ENCODE results near the gene SELENOK.

Gene SELENOK

DNA sequence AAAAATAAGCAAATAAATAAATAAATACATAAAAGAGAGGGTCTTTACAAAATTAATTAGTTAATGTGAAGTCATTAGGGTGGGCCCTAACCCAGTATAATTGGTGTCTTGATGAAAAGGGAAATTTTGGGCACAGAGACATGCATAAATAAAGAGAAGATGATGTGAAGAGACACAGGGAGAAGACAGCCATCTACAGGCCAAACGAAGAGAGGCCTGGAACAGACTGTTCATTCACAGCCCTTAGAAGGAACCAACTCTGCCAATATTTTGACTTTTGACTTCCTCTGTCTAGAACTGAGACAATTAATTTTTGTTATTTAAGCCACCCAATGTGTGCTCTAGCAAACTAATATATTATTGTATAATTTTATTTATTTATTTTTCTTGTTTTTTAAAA, 29.6 kb upstream of the SELENOK start:
- Histone ChIP-seq H3K27ac (ENCODE audit: insufficient read depth, low read length, poor library complexity, severe bottlenecking) (no peak overlapping the region), H3K27me3 (replicated peaks; ENCODE audit: control insufficient read depth, insufficient read depth, low read length, poor library complexity, severe bottlenecking) (peaks cover 6% of the 10 kb centered on the region), H3K9me3 (ENCODE audit: control insufficient read depth, low read length) (no peaks in the 10 kb centered on the region), H3K4me1 (ENCODE audit: control insufficient read depth, insufficient read depth, low read length, poor library complexity, severe bottlenecking) (no peaks in the 10 kb centered on the region), H3K4me3 (ENCODE audit: insufficient read depth, low read depth, low read length, poor library complexity, severe bottlenecking) (no peak overlapping the region), H3K36me3 (ENCODE audit: control insufficient read depth, insufficient read depth, low read length) (no peaks in the 10 kb centered on the region)
- no peak for DNase-seq

DNA sequence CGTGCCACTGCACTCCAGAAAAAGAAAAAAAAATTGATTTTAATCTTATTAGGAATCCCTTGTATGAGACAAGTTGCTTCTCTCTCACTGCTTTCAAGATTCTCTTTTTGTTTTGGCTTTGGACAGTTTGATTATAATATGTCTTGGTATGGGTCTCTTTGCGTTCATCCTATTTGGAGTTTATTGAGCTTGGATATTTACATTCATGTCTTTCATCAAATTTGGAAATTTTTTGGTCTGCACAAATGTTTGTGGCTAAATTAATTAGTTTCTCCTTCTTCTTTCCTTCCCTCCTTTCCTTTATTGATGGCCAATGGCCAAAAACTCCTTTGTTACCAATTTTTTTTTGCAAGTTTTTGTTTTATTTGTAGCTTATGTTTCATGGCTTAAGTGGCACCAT, 28.1 kb upstream of the SELENOK start:
- no peaks in the 10 kb centered on the region for H3K9me3 ChIP-seq (ENCODE audit: control insufficient read depth, low read length)
- no peak overlapping the region for H3K4me3 ChIP-seq (ENCODE audit: insufficient read depth, low read depth, low read length, poor library complexity, severe bottlenecking)
- no peak for DNase-seq
- H3K4me1 ChIP-seq (ENCODE audit: control insufficient read depth, insufficient read depth, low read length, poor library complexity, severe bottlenecking): no peaks in the 10 kb centered on the region
- no peaks in the 10 kb centered on the region for H3K36me3 ChIP-seq (ENCODE audit: control insufficient read depth, insufficient read depth, low read length)
- H3K27ac ChIP-seq (ENCODE audit: insufficient read depth, low read length, poor library complexity, severe bottlenecking): no peak overlapping the region
- peaks cover 6% of the 10 kb centered on the region for H3K27me3 ChIP-seq (replicated peaks; ENCODE audit: control insufficient read depth, insufficient read depth, low read length, poor library complexity, severe bottlenecking)

DNA sequence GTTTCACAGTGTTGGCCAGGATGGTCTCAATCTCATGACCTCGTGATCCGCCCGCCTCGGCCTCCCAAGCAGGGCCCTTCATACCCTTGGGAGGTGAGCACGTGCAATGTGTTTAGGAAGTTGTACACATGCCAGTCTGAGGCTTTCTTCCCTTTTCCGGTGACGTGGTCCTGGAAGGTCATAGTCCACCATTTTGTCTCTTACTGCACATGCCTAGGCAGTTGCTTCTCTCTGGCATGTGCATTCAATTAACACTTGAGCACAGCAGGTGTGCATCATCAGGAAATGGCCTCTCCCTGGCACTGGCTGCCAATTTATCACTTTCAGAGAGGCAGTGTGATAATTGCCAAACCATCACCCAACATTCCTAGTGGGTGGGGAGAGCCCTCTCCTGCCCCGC, 21.7 kb upstream of the SELENOK start:
- H3K27me3 ChIP-seq (replicated peaks; ENCODE audit: control insufficient read depth, insufficient read depth, low read length, poor library complexity, severe bottlenecking): peaks cover 3% of the 10 kb centered on the region
- no peak overlapping the region for H3K27ac ChIP-seq (ENCODE audit: insufficient read depth, low read length, poor library complexity, severe bottlenecking)
- no peaks in the 10 kb centered on the region for H3K9me3 ChIP-seq (ENCODE audit: control insufficient read depth, low read length)
- H3K4me1 ChIP-seq (ENCODE audit: control insufficient read depth, insufficient read depth, low read length, poor library complexity, severe bottlenecking): no peaks in the 10 kb centered on the region
- H3K36me3 ChIP-seq (ENCODE audit: control insufficient read depth, insufficient read depth, low read length): no peaks in the 10 kb centered on the region
- H3K4me3 ChIP-seq (ENCODE audit: insufficient read depth, low read depth, low read length, poor library complexity, severe bottlenecking): no peak overlapping the region
- DNase-seq: no peak

DNA sequence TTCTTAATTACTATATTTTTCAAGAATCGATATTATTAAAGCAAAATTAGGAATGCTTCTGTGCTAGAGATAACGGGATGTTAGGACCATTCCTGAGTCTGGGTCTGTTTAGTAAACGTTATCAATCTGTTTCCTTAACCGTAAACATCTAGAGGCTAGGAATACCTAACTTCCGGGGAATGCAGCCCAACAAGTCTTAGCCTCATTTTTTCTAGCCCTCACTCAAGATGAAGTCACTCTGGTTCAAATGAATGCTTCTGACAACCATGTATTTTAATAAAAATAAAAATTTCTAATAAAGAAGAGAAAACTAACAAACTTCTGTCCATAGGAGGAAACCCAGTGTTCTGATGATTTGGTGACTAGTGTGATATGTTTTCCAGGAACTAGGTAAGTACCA, 11.1 kb upstream of the SELENOK start:
- H3K27ac ChIP-seq (ENCODE audit: insufficient read depth, low read length, poor library complexity, severe bottlenecking): no peak overlapping the region
- no peak for DNase-seq
- H3K27me3 ChIP-seq (replicated peaks; ENCODE audit: control insufficient read depth, insufficient read depth, low read length, poor library complexity, severe bottlenecking): no peaks in the 10 kb centered on the region
- no peaks in the 10 kb centered on the region for H3K4me1 ChIP-seq (ENCODE audit: control insufficient read depth, insufficient read depth, low read length, poor library complexity, severe bottlenecking)
- H3K4me3 ChIP-seq (ENCODE audit: insufficient read depth, low read depth, low read length, poor library complexity, severe bottlenecking): no peak overlapping the region
- no peaks in the 10 kb centered on the region for H3K36me3 ChIP-seq (ENCODE audit: control insufficient read depth, insufficient read depth, low read length)
- H3K9me3 ChIP-seq (ENCODE audit: control insufficient read depth, low read length): no peaks in the 10 kb centered on the region

DNA sequence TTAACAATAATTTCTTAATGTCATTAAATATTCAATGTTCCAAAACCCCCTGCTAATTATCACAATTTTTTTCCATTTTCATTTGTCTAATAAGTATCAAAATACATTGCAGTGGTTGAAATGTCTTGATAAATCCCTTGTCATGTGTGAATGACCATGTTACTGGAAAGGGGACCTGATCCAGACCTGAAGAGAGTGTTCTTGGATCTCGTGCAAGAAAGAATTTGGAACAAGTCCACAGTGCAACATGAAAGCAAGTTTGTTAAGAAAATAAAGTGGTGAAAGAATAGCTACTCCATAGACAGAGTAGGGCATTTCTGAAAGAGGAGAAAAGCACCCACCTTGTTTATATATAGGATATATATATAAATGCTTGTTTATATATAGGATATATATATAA, 10.4 kb upstream of the SELENOK start:
- Histone ChIP-seq H3K9me3 (ENCODE audit: control insufficient read depth, low read length) (no peaks in the 10 kb centered on the region), H3K27me3 (replicated peaks; ENCODE audit: control insufficient read depth, insufficient read depth, low read length, poor library complexity, severe bottlenecking) (no peaks in the 10 kb centered on the region), H3K4me1 (ENCODE audit: control insufficient read depth, insufficient read depth, low read length, poor library complexity, severe bottlenecking) (no peaks in the 10 kb centered on the region), H3K4me3 (ENCODE audit: insufficient read depth, low read depth, low read length, poor library complexity, severe bottlenecking) (no peak overlapping the region), H3K27ac (ENCODE audit: insufficient read depth, low read length, poor library complexity, severe bottlenecking) (no peak overlapping the region), H3K36me3 (ENCODE audit: control insufficient read depth, insufficient read depth, low read length) (no peaks in the 10 kb centered on the region)
- no peak for DNase-seq

DNA sequence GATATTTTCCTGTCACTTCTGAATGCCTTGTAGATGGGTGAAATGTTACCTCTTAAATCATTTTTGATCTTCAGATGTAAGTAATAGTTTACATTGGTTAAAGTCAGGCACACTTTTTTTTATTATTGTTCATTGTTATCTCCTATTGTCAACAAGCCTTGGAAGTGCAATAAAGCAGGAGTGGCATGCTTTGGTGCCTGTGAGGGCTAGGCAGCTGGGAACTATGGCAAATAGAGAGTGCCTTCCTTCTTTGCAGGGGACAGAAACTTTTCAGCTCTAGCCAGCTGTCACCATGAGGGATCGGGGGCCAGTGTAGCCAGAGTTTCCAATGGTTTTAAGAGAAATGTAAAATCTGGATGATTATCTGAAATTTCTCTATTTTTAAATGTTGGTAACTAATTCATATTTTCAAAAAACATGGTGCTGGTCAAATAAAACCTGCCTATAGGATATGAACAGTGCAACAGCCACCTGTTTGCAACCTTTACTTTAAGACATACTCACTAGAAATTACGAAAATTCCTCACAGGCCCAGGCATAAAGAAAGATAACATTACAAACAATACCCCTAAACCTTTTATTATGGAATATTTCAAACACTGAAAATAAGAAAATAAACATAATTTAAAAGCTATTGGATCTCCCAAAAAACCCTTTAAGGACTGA, 9.1 kb upstream of the SELENOK start:
- no peaks in the 10 kb centered on the region for H3K4me1 ChIP-seq (ENCODE audit: control insufficient read depth, insufficient read depth, low read length, poor library complexity, severe bottlenecking)

DNA sequence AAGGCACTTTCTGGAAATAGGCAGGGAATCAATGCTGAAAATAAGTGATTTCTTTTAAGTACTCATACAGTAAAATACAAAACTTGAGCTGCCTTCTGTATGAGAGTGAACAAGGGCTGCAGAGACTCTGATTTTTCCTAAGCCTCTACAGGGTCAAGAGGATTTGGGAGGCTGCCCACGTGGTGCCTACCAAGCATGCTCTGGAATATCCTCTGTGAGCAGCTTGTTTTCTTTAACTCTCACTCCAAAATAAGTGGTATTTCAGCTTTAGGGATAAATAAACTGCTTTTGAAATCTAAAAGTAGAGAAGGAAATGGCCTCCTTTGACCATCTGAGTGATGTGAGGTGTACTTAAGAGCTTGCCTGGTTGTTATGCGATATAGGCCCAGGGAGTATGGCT, 8.1 kb upstream of the SELENOK start:
- H3K27me3 ChIP-seq (replicated peaks; ENCODE audit: control insufficient read depth, insufficient read depth, low read length, poor library complexity, severe bottlenecking): no peaks in the 10 kb centered on the region
- H3K36me3 ChIP-seq (ENCODE audit: control insufficient read depth, insufficient read depth, low read length): no peaks in the 10 kb centered on the region
- H3K4me3 ChIP-seq (ENCODE audit: insufficient read depth, low read depth, low read length, poor library complexity, severe bottlenecking): no peak overlapping the region
- H3K27ac ChIP-seq (ENCODE audit: insufficient read depth, low read length, poor library complexity, severe bottlenecking): no peak overlapping the region
- no peaks in the 10 kb centered on the region for H3K4me1 ChIP-seq (ENCODE audit: control insufficient read depth, insufficient read depth, low read length, poor library complexity, severe bottlenecking)
- no peaks in the 10 kb centered on the region for H3K9me3 ChIP-seq (ENCODE audit: control insufficient read depth, low read length)
- no peak for DNase-seq

More for the DNA sequence above, 9.1 kb upstream of the SELENOK start:
- H3K27me3 ChIP-seq (replicated peaks; ENCODE audit: control insufficient read depth, insufficient read depth, low read length, poor library complexity, severe bottlenecking): no peaks in the 10 kb centered on the region
- H3K9me3 ChIP-seq (ENCODE audit: control insufficient read depth, low read length): no peaks in the 10 kb centered on the region
- H3K4me3 ChIP-seq (ENCODE audit: insufficient read depth, low read depth, low read length, poor library complexity, severe bottlenecking): no peak overlapping the region
- H3K36me3 ChIP-seq (ENCODE audit: control insufficient read depth, insufficient read depth, low read length): no peaks in the 10 kb centered on the region
- no peak for DNase-seq
- H3K27ac ChIP-seq (ENCODE audit: insufficient read depth, low read length, poor library complexity, severe bottlenecking): no peak overlapping the region

DNA sequence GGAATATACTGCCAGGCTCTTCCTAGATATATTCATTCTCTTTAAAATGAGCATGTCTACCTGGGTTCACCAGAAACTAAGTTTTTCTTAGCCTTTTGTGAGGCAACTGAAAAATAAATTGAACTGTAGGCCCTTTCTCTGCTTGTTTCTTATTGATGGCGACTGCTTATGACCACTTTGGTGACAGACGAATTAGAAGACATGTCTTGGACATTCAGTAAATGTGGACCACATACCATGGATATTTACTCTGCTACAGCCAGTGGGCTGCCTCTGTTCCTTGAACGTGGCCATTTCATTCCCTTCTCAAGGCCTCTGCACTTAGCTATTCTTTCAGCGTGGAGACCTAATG, 603 bp upstream of the SELENOK start:
- Histone ChIP-seq H3K4me1 (ENCODE audit: control insufficient read depth, insufficient read depth, low read length, poor library complexity, severe bottlenecking) (peaks cover 14% of the 10 kb centered on the region), H3K9me3 (ENCODE audit: control insufficient read depth, low read length) (no peaks in the 10 kb centered on the region), H3K27ac (ENCODE audit: insufficient read depth, low read length, poor library complexity, severe bottlenecking) (peak overlapping the region; percentile 97), H3K36me3 (ENCODE audit: control insufficient read depth, insufficient read depth, low read length) (no peaks in the 10 kb centered on the region), H3K27me3 (replicated peaks; ENCODE audit: control insufficient read depth, insufficient read depth, low read length, poor library complexity, severe bottlenecking) (no peaks in the 10 kb centered on the region), H3K4me3 (ENCODE audit: insufficient read depth, low read depth, low read length, poor library complexity, severe bottlenecking) (peak overlapping the region; percentile 87)
- DNase-seq: no peak

DNA sequence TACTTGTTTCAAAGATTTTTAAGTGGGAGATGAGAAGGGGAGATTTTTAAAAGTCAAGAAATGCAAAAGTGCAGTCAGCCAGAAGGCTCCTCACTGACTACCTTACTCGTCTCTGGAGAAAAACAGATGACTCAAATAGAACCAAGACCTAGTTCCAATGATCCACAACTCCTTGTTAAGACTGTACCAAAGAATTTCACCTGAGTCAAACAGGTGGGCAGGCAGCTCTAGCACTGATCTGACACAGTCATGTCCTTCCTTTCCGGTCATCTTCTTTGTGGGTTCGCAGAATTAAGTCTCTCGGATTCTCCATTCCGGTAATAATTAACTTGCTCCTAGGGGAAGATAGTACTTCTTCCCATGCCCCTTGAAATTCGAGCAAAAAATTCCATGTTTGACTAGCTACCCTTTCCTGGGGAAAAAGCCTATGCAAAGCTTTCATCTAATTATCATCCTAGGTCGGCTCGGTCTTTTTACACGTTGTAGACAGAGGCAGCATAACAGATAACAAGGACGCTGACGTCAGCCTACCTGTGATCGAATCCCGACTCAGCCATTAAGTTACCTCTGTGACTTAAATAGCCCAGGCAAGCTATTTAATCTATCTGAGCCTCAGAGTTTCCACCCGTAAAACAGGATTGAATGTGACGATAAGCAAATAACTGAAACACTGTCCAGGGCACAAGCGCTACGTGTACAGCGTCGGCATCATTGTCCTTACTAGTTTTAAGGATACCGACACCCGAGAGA, 758 bp downstream of the SELENOK start:
- peak overlapping the region; percentile 87 for H3K4me3 ChIP-seq (ENCODE audit: insufficient read depth, low read depth, low read length, poor library complexity, severe bottlenecking)
- peaks cover 11% of the 10 kb centered on the region for H3K36me3 ChIP-seq (ENCODE audit: control insufficient read depth, insufficient read depth, low read length)
- H3K9me3 ChIP-seq (ENCODE audit: control insufficient read depth, low read length): no peaks in the 10 kb centered on the region
- peak; percentile 32 to 61 (median 45) for DNase-seq
- H3K4me1 ChIP-seq (ENCODE audit: control insufficient read depth, insufficient read depth, low read length, poor library complexity, severe bottlenecking): peaks cover 14% of the 10 kb centered on the region
- no peaks in the 10 kb centered on the region for H3K27me3 ChIP-seq (replicated peaks; ENCODE audit: control insufficient read depth, insufficient read depth, low read length, poor library complexity, severe bottlenecking)
- peak overlapping the region; percentile 97 for H3K27ac ChIP-seq (ENCODE audit: insufficient read depth, low read length, poor library complexity, severe bottlenecking)

DNA sequence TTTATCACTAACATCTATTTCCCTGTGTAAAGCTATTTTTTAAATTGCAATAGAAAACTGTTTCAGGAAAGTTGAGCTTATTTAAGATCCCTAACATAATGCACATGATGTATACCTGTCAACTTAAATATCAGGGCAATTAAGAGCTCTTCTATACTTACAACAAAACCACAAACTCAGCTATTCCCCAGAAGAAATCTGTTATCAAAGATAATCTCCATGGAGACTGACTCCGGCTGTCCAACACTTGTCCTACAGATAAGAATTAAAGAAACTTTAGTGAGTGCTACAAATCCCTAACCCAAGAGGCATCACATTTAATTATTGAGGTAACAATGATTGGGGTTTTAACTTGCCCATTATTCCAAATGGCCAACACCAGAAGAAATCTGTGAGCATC, 3.4 kb downstream of the SELENOK start:
- Histone ChIP-seq H3K4me3 (ENCODE audit: insufficient read depth, low read depth, low read length, poor library complexity, severe bottlenecking) (no peak overlapping the region), H3K4me1 (ENCODE audit: control insufficient read depth, insufficient read depth, low read length, poor library complexity, severe bottlenecking) (peaks cover 14% of the 10 kb centered on the region)
- DNase-seq: no peak

More for the DNA sequence above, 3.4 kb downstream of the SELENOK start:
- H3K27ac ChIP-seq (ENCODE audit: insufficient read depth, low read length, poor library complexity, severe bottlenecking): no peak overlapping the region
- H3K27me3 ChIP-seq (replicated peaks; ENCODE audit: control insufficient read depth, insufficient read depth, low read length, poor library complexity, severe bottlenecking): no peaks in the 10 kb centered on the region
- H3K36me3 ChIP-seq (ENCODE audit: control insufficient read depth, insufficient read depth, low read length): peaks cover 16% of the 10 kb centered on the region
- no peaks in the 10 kb centered on the region for H3K9me3 ChIP-seq (ENCODE audit: control insufficient read depth, low read length)
